ENCODE results near the gene ASCL1. TPM values are rescaled to one million over a fixed set of nuclear protein-coding genes. Genes with fewer than 3 reads are reported as not detected.

ASCL1 gene
- total and polyA plus RNA-seq, 10 of the 15 experiments (the other 5 are each of a cell fraction or from before 2014, with no cell fraction given): 10.6 to 61.1 (median 20.5) TPM

- no peak for TF ChIP-seq ZNF592 (IDR thresholded peaks at IDR 0.05)
- no peak for TF ChIP-seq RAD51 (IDR thresholded peaks at IDR 0.05)
- TF ChIP-seq PBX3 (IDR thresholded peaks at IDR 0.05; ENCODE audit: insufficient replicate concordance, low read depth, low read length): no peak
- no peak for TF ChIP-seq PAX8 (IDR thresholded peaks at IDR 0.05)
- TF ChIP-seq STAT3 (IDR thresholded peaks at IDR 0.05; ENCODE audit: low read depth, low read length): no peak
- no peak for TF ChIP-seq ZBED1 (IDR thresholded peaks at IDR 0.05; ENCODE audit: borderline replicate concordance)
- TF ChIP-seq E2F4 (IDR thresholded peaks at IDR 0.05; ENCODE audit: low read depth, low read length): no peak
- no peak for TF ChIP-seq ZNF207 (IDR thresholded peaks at IDR 0.05; ENCODE audit: borderline replicate concordance)
- no peak for TF ChIP-seq ZNF384 (IDR thresholded peaks at IDR 0.05; ENCODE audit: borderline replicate concordance, low read depth, low read length)
- peak; percentile 84 for TF ChIP-seq MTA2 (IDR thresholded peaks at IDR 0.05; ENCODE audit: low read depth)
- TF ChIP-seq TARDBP (IDR thresholded peaks at IDR 0.05; ENCODE audit: borderline replicate concordance): no peak
- TF ChIP-seq NBN (IDR thresholded peaks at IDR 0.05): 0 out of 2 replicates have a peak, but pooled peaks have one; percentile 28
- TF ChIP-seq BACH1 (IDR thresholded peaks at IDR 0.05; ENCODE audit: borderline replicate concordance): no peak
- TF ChIP-seq BCL11A (IDR thresholded peaks at IDR 0.05; ENCODE audit: low read depth, low read length): no peak
- no peak for TF ChIP-seq NRF1 (conservative IDR thresholded peaks at IDR 0.05; ENCODE audit: low read depth, low read length)
- peak; percentile 34 for TF ChIP-seq ATF7 (IDR thresholded peaks at IDR 0.05; ENCODE audit: low read depth)
- no peak for TF ChIP-seq FOS (IDR thresholded peaks at IDR 0.05; ENCODE audit: borderline replicate concordance, extremely low read depth, insufficient read length)
- no peak for TF ChIP-seq E2F8 (IDR thresholded peaks at IDR 0.05; ENCODE audit: low read depth, partially characterized antibody)
These were observed 6.4 kb upstream of the ASCL1 start (continued) for GRCh38 chr12:102950950-102951619.
